AG09319 (cell line): ENCODE results near the gene CACNA1B.

Source experiments
- DNase-seq: peaks from one replicate; pipeline ENCODE4 v3.0.0-alpha.2; 2010; ENCODE audit warnings: low read depth; ENCODE audit errors: extremely low read depth
- TF ChIP-seq, protein P1 (sequence below): IDR thresholded peaks from 2 replicates; pipeline ENCODE4 v1.5.1; 2011; ENCODE audit warnings: low read depth, mild to moderate bottlenecking, inconsistent platforms, low read length, moderate library complexity

Gene CACNA1B

GRCh38 chr9:137843355-137843754 is 34.2 kb upstream of the CACNA1B start:
- TF ChIP-seq, protein P1, sequence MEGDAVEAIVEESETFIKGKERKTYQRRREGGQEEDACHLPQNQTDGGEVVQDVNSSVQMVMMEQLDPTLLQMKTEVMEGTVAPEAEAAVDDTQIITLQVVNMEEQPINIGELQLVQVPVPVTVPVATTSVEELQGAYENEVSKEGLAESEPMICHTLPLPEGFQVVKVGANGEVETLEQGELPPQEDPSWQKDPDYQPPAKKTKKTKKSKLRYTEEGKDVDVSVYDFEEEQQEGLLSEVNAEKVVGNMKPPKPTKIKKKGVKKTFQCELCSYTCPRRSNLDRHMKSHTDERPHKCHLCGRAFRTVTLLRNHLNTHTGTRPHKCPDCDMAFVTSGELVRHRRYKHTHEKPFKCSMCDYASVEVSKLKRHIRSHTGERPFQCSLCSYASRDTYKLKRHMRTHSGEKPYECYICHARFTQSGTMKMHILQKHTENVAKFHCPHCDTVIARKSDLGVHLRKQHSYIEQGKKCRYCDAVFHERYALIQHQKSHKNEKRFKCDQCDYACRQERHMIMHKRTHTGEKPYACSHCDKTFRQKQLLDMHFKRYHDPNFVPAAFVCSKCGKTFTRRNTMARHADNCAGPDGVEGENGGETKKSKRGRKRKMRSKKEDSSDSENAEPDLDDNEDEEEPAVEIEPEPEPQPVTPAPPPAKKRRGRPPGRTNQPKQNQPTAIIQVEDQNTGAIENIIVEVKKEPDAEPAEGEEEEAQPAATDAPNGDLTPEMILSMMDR, result no peak
- no peak for DNase-seq

GRCh38 chr9:137851516-137852267 is 25.9 kb upstream of the CACNA1B start:
- DNase-seq, result no peak
- TF ChIP-seq, protein P1, result no peak

- DNase-seq, result no peak
Measured at GRCh38 chr9:137853392-137853995, 24.1 kb upstream of the CACNA1B start.

DNA sequence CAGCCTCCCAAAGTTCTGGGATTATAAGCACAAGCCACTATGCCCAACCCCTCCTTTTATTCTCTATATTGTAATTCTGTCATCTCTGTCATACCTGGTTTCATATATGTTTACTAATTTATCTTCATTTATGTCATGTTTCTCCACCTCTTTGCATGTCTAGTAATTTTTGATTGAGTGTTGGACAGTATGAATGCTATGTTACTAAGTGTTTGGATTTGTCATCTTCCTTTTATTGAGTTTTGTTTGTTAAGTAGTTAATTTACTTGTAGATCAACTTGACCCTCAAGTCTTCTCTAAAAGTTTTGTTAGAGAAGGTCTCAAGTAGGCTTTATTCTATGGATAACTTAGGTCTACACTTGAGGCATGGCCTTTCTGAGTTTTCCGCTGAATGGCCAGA is 17.2 kb upstream of the CACNA1B start:
- TF ChIP-seq, protein P1, result no peak
- no peak for DNase-seq

More at GRCh38 chr9:137853392-137853995, 24.1 kb upstream of the CACNA1B start:
- TF ChIP-seq, protein P1, result no peak

- TF ChIP-seq, protein P1, result no peak
- no peak for DNase-seq
Measured at GRCh38 chr9:137865581-137866145, 11.9 kb upstream of the CACNA1B start.

DNA sequence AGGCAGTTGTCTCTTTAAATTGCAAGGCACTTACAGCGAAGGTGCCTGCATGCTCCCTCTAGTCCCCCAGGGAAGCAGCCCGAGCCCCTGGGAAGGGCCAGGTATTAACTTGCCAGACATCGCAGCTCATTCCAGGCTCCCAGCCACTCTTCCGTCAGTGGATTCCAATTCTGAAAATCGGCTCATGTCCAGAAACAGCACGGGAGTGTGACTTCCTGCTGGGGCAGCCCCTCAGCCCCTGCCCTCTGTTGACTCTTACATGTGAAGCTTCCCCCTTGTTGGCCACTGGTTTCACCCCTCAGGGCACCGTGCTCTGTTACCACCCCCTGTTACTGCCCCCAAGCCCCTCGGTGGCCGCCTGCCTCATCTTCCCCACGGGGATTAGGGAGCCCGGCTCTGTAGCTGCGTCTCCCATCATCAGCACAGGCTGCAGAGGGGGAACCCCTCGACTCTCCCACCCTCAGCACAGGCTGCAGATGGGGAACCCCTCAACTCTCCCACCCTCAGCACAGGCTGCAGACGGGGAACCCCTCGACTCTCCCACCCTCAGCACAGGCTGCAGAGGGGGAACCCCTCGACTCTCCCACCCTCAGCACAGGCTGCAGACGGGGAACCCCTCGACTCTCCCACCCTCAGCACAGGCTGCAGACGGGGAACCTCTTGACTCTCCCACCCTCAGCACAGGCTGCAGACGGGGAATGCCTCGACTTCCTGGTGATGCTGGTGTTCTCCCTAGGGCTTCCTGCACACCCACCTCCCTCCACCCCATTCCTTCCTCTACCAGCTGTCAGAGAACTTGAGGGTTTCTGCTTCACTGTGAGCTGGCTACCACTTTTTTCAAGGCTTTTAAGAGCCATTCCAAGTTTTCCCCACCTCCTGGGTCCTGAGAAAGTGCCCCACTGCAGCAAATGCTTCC is 11.1 kb upstream of the CACNA1B start:
- no peak for DNase-seq
- TF ChIP-seq, protein P1, result no peak

GRCh38 chr9:137870432-137870831 is 7.2 kb upstream of the CACNA1B start:
- no peak for DNase-seq
- TF ChIP-seq, protein P1, result no peak
